Measurements from ENCODE around the gene KIAA0232. TPM values are rescaled to one million over a fixed set of nuclear protein-coding genes. Genes with fewer than 3 reads are reported as not detected.

Gene KIAA0232
- total and polyA plus RNA-seq, 2 of the 8 experiments (the other 6 are each of a cell fraction or from before 2014, with no cell fraction given) = 5.6 to 23.3 TPM

GRCh38 chr4:6804082-6804752, 21.7 kb downstream of the KIAA0232 start:
- CTCF ChIA-PET (ENCODE audit: partially characterized antibody) = interaction anchor here (0.7 to 2.3 kb wide), 2 partner anchors 70 to 170 kb away, joined by 3 to 9 read pairs; no protein-coding TSS in a partner anchor
- Histone ChIP-seq H3K4me3 (ENCODE audit: extremely low read depth in 1 of 4, insufficient read depth in 2 of 4, low read depth in 3 of 4, low read length in 4 of 4) (no peak overlapping the region), H4K91ac (replicated peaks; ENCODE audit: insufficient read length, low read length) (no peak overlapping the region), H2BK5ac (ENCODE audit: low read depth, low read length) (no peak overlapping the region), H3K79me1 (ENCODE audit: low read depth, low read length) (peaks cover 2% of the 10 kb centered on the region; the same call in 1 of the 2 replicates), H4K8ac (ENCODE audit: extremely low read depth, insufficient read depth, low read length) (no peak overlapping the region), H3K36me3 (ENCODE audit: control insufficient read depth in 2 of 4, insufficient read depth in 4 of 4, low read length in 3 of 4) (no peaks in the 10 kb centered on the region), H2BK20ac (ENCODE audit: low read length) (no peak overlapping the region), H3K23me2 (ENCODE audit: low read depth, low read length) (no peaks in the 10 kb centered on the region), H3K4ac (replicated peaks; ENCODE audit: insufficient read length, low read depth, low read length) (no peak overlapping the region), H3K18ac (ENCODE audit: extremely low read depth, low read length) (no peak overlapping the region), H2AFZ (ENCODE audit: low read length) (no peak overlapping the region), H3K23ac (ENCODE audit: insufficient read length) (no peak overlapping the region), H3K56ac (replicated peaks; ENCODE audit: insufficient read length, low read depth, low read length) (no peak overlapping the region), H2BK12ac (ENCODE audit: low read depth, low read length) (no peak overlapping the region), H3K9me3 (ENCODE audit: insufficient read depth in 2 of 2, low read depth in 1 of 2, low read length in 1 of 2) (no peaks in the 10 kb centered on the region), H3K27ac (ENCODE audit: low read depth, low read length) (no peak overlapping the region), H3K4me1 (replicated peaks in 1 of 4; ENCODE audit: control insufficient read depth in 3 of 4, insufficient read depth in 4 of 4, low read length in 3 of 4) (peaks cover 0 to 4% (median 1%) of the 10 kb centered on the region in 4 experiments; a peak in 2 of 7 replicates), H4K20me1 (replicated peaks in 1 of 2; ENCODE audit: control insufficient read depth in 1 of 2, insufficient read depth in 2 of 2, low read length in 2 of 2) (peaks cover 6 to 17% of the 10 kb centered on the region in 2 experiments), H2AK5ac (ENCODE audit: low read depth, low read length) (no peak overlapping the region), H4K5ac (ENCODE audit: insufficient read length, low read depth, low read length) (no peak overlapping the region), H3K27me3 (replicated peaks in 1 of 4; ENCODE audit: control insufficient read depth in 3 of 4, extremely low read depth in 1 of 4, insufficient read depth in 3 of 4, low read length in 3 of 4) (no peaks in the 10 kb centered on the region), H2BK15ac (ENCODE audit: low read length) (no peak overlapping the region), H3K4me2 (ENCODE audit: insufficient read depth in 1 of 2, low read depth in 2 of 2, low read length in 2 of 2) (no peak overlapping the region), H2BK120ac (replicated peaks; ENCODE audit: low read depth, low read length) (no peak overlapping the region), H3K9ac (replicated peaks in 1 of 4; ENCODE audit: extremely low read depth in 1 of 4, low read depth in 3 of 4, low read length in 3 of 4) (no peak overlapping the region), H3K79me2 (ENCODE audit: control insufficient read depth in 1 of 2, insufficient read depth in 2 of 2, low read length in 2 of 2) (peaks cover 3 to 66% of the 10 kb centered on the region in 2 experiments; a peak in 3 of 4 replicates), H3K14ac (ENCODE audit: insufficient read length) (no peak overlapping the region)
- FAIRE-seq = no peak
- DNase-seq (ENCODE audit: low read depth in 1 of 2, low spot score in 2 of 2) = no peak
- TF ChIP-seq SIRT6 (IDR thresholded peaks at IDR 0.05; ENCODE audit: low read length) (no peak), TCF12 (IDR thresholded peaks at IDR 0.05; ENCODE audit: low read depth, low read length) (no peak), EZH2 (IDR thresholded peaks at IDR 0.05; ENCODE audit: low read depth, low read length, severe bottlenecking) (no peak), MAFK (IDR thresholded peaks at IDR 0.05; ENCODE audit: low read depth, low read length) (no peak), SUZ12 (IDR thresholded peaks at IDR 0.05; ENCODE audit: low read length) (no peak), CTBP2 (IDR thresholded peaks at IDR 0.05; ENCODE audit: borderline replicate concordance, insufficient read depth, insufficient read length, low read length) (no peak), SAP30 (IDR thresholded peaks at IDR 0.05; ENCODE audit: insufficient read depth, insufficient replicate concordance, low read length) (no peak), SP4 (IDR thresholded peaks at IDR 0.05; ENCODE audit: low read length) (no peak), CEBPB (IDR thresholded peaks at IDR 0.05; ENCODE audit: low read depth, low read length) (no peak), RBBP5 (IDR thresholded peaks at IDR 0.05; ENCODE audit: borderline replicate concordance, low read depth, low read length) (no peak), KDM5A (IDR thresholded peaks at IDR 0.05; ENCODE audit: low read length) (no peak), ASH2L (IDR thresholded peaks at IDR 0.05; ENCODE audit: low read length) (no peak)
- TF ChIP-seq, protein P1, sequence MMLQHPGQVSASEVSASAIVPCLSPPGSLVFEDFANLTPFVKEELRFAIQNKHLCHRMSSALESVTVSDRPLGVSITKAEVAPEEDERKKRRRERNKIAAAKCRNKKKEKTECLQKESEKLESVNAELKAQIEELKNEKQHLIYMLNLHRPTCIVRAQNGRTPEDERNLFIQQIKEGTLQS (IDR thresholded peaks at IDR 0.05; ENCODE audit: insufficient read depth, low read depth, low read length) = no peak
- POLR2A ChIA-PET (ENCODE audit: partially characterized antibody) = interaction anchor here (1.5 kb wide), 1 partner anchor 31 kb away, joined by 3 read pairs; no protein-coding TSS in a partner anchor
- WGBS, 2 experiments (ENCODE audit: extremely low coverage in 1 of 2, insufficient coverage in 1 of 2, insufficient read length in 1 of 2, insufficient replicate concordance in 2 of 2, low coverage in 1 of 2, low lambda C conversion rate in 2 of 2, missing lambda C conversion rate in 1 of 2) = 94% methylated on average over 8 of the region's 8 CpGs; no CpG with 5 or more reads in 1 of the 2 experiments

Data from H1 (cell line).